BLaER1 (cell line): ENCODE measurements around the gene PTH1R.

Source experiments
- H3K27ac ChIP-seq: shearing (Covaris generic); formaldehyde crosslinking; 2 replicates; pipeline ENCODE4 v1.8.1; 2022
- H3K27me3 ChIP-seq: shearing (Covaris generic); formaldehyde crosslinking; 2 replicates; pipeline ENCODE4 v1.8.1; 2022
- H3K36me3 ChIP-seq: shearing (Covaris generic); formaldehyde crosslinking; 2 replicates; pipeline ENCODE4 v1.8.1; 2022
- H3K4me1 ChIP-seq: shearing (Covaris generic); formaldehyde crosslinking; 2 replicates; pipeline ENCODE4 v1.8.1; 2022
- H3K4me2 ChIP-seq: shearing (Covaris generic); formaldehyde crosslinking; 2 replicates; pipeline ENCODE4 v1.8.1; 2022
- H3K4me3 ChIP-seq: shearing (Covaris generic); formaldehyde crosslinking; 2 replicates; pipeline ENCODE4 v1.8.1; 2022
- H3K9ac ChIP-seq: shearing (Covaris generic); formaldehyde crosslinking; 2 replicates; pipeline ENCODE4 v1.8.1; 2022
- H3K9me3 ChIP-seq: shearing (Covaris generic); formaldehyde crosslinking; 2 replicates; pipeline ENCODE4 v1.8.1; 2022
- H4K20me1 ChIP-seq: shearing (Covaris generic); formaldehyde crosslinking; 2 replicates; pipeline ENCODE4 v1.8.1; 2022
- Cebpa-rat ChIP-seq: shearing (Covaris generic); IDR thresholded peaks from 2 replicates; pipeline ENCODE4 v1.8.1; 2022

The PTH1R gene

DNA sequence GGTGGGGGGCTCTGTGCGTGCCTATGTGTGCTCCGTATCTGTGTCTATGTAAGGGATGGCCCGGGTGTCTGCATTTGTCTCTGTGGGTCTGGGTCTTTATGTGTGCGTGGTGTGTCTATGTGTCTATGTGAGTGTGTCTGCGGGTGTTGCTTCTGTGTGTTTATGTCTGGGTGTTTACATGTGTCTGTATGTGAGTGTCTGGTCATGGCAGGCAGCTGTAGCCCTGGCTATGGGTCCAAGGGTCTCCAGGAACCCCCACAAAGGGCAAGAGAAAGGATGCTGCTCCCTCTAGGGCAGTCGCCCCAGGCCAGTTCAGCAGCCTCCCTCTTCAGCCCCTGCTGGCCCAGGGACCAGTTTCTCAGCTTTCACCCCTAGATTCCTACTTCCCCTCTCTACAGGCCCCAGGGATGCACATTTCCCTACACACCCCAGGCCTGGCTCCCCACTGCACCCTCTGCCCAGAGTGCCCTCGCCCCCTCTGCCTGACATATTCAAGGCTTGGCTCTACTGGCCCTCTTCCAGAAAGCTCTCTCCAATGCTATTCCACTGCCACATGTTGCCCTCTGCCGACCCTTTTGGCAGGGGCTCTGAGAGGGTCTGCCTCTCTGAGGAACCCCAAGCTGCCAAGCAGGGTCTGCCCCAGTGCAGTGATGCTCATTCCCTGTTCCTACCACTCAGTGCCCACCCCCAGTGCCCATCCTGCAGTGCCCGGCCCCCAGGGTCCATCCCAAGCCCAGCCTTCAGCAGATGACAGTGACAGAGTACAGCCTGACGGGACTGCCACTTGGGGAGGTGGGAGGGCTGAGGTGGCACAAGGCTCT lies 13.2 kb upstream of the PTH1R start:
- Histone ChIP-seq H3K4me1 (peaks cover 63% of the 10 kb centered on the region), H4K20me1 (no peaks in the 10 kb centered on the region), H3K27ac (no peak overlapping the region), H3K27me3 (no peaks in the 10 kb centered on the region), H3K4me3 (no peak overlapping the region), H3K36me3 (no peaks in the 10 kb centered on the region), H3K4me2 (no peak overlapping the region), H3K9me3 (no peaks in the 10 kb centered on the region), H3K9ac (no peak overlapping the region)
- no peak for TF ChIP-seq Cebpa-rat

DNA sequence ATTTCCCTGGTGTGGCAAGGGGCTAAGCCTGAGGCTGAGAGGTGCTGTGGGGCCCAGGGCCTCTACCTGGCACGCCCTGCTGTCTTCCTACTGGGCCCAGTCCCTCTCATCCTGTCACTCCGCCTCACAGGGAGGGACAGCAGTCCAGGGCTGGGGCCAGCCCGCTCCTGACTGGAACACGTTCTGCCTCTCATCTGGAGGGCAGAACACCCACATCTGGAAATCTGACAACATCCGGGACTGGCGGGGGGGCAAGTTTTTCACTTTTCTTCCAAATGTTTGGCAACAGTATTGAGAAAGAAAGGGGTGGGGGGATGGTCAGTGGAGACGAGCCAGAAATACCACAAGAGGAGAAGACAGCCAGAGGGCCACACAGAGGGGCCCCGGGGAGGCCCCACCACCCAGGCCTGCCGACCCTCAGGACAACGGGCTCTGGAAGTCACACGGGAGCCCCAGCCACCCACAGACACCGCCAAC lies 12.5 kb upstream of the PTH1R start:
- no peak overlapping the region for H3K4me2 ChIP-seq
- H3K9me3 ChIP-seq, result no peaks in the 10 kb centered on the region
- H4K20me1 ChIP-seq, result no peaks in the 10 kb centered on the region
- TF ChIP-seq Cebpa-rat, result no peak
- H3K4me3 ChIP-seq, result no peak overlapping the region
- 0 out of 2 replicates have a peak overlapping the region, but pooled peaks have one; percentile 18 for H3K9ac ChIP-seq
- peaks cover 67% of the 10 kb centered on the region for H3K4me1 ChIP-seq
- no peaks in the 10 kb centered on the region for H3K36me3 ChIP-seq
- 0 out of 2 replicates have a peak overlapping the region, but pooled peaks have one; percentile 15 for H3K27ac ChIP-seq
- H3K27me3 ChIP-seq, result no peaks in the 10 kb centered on the region

DNA sequence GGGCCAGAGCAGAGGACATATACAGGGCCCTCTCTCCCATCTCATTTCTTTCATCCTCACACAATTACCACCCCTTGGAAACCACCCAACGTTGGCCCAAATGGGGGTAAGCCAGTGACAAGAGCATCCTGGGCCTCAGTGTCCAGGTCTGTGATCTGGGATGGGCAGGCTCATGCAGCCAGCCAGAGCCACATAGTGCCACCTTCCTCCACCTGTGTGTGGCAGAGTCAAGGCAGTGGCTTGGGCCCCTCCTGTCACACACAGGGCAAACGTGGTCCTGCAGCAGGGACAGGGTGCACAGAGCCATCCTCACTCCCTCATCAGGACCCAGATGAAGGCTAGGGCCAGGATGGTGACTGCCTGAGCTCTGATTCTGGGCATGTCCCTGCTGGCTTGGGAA lies 12.0 kb upstream of the PTH1R start:
- H3K4me2 ChIP-seq, result no peak overlapping the region
- peaks cover 67% of the 10 kb centered on the region for H3K4me1 ChIP-seq
- H3K27me3 ChIP-seq, result no peaks in the 10 kb centered on the region
- H4K20me1 ChIP-seq, result no peaks in the 10 kb centered on the region
- no peak for TF ChIP-seq Cebpa-rat
- no peak overlapping the region for H3K4me3 ChIP-seq
- H3K27ac ChIP-seq, result 0 out of 2 replicates have a peak overlapping the region, but pooled peaks have one; percentile 15
- H3K9ac ChIP-seq, result 0 out of 2 replicates have a peak overlapping the region, but pooled peaks have one; percentile 18
- no peaks in the 10 kb centered on the region for H3K9me3 ChIP-seq
- H3K36me3 ChIP-seq, result no peaks in the 10 kb centered on the region

DNA sequence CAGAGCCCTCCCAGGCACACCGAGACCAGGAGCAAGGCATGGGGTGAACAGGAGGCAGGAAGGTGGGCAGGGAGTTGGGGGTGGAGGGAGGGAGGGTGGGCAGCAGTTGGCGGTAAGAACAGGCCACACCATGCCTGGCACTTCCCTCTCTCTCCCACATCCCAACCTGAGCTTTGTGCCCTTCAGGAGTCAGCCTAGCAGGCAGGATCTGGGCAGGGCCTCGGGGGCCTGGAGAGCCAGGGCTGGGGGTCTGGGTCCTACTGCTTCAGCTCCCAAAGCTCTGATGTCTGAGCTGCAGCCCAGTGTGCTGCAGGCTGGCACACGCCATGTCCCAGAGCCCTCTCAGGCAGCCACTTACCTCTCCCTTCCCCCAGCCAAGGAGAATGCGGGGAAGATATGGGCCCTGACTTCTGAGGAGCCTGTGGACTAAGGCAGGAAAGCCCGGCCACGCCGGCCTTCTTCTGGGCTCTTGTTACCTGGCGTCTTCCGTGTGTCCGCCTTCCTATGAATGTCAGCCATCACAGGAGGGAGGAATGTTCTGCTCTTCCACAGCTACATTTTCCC lies 11.4 kb upstream of the PTH1R start:
- H3K9ac ChIP-seq, result no peak overlapping the region
- no peak for TF ChIP-seq Cebpa-rat

DNA sequence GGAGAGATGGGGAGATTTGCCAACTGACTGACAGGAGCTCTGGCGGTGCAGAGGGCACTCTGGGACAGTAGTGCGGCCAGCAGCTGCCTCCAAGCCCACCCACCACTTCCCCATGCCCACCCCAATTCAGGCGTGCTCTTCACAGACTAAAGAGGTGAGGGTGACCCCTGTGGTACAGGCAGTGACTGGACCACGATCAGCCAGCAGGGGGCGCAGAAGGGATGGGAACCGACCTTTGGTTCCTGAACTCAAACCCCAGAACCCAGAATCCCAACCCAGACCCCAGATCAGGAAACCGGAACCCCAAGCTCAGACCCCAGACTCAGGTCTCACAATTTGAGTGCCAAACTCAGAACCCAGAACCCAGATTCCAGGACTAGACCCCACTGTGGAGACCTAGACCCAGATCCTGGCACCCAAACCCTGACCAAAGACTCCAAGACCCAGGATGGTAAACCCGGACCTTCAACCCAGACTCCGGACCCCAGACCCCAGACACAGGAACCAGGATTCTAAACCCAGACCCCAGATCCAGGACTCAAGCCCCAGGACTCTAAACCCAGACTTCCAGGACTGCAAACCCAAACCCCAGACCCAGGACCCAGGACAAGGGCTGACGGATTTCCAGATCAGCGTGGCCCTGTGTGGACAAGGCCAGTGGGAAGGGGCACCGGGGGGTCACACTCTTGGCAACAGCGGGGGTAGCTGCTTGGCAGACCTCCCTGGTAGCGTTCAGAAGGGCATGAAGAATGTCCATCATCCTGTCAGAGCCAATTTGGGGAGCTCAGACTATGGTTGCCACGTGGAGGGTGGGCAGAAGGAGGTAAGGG lies 10.6 kb upstream of the PTH1R start:
- peak overlapping the region; percentile 71; the same call in 1 of the 2 replicates for H3K4me2 ChIP-seq
- H3K4me1 ChIP-seq, result peaks cover 60% of the 10 kb centered on the region
- H3K27ac ChIP-seq, result peak overlapping the region; percentile 26; the same call in 1 of the 2 replicates
- H4K20me1 ChIP-seq, result no peaks in the 10 kb centered on the region
- no peaks in the 10 kb centered on the region for H3K36me3 ChIP-seq
- TF ChIP-seq Cebpa-rat, result no peak
- no peak overlapping the region for H3K4me3 ChIP-seq
- H3K9me3 ChIP-seq, result no peaks in the 10 kb centered on the region
- 0 out of 2 replicates have a peak overlapping the region, but pooled peaks have one; percentile 6 for H3K9ac ChIP-seq
- no peaks in the 10 kb centered on the region for H3K27me3 ChIP-seq

More for the DNA sequence above, 11.4 kb upstream of the PTH1R start:
- Histone ChIP-seq H3K4me3 (no peak overlapping the region), H4K20me1 (no peaks in the 10 kb centered on the region), H3K9me3 (no peaks in the 10 kb centered on the region), H3K36me3 (no peaks in the 10 kb centered on the region), H3K4me1 (peaks cover 62% of the 10 kb centered on the region), H3K27me3 (no peaks in the 10 kb centered on the region), H3K27ac (no peak overlapping the region), H3K4me2 (no peak overlapping the region)

DNA sequence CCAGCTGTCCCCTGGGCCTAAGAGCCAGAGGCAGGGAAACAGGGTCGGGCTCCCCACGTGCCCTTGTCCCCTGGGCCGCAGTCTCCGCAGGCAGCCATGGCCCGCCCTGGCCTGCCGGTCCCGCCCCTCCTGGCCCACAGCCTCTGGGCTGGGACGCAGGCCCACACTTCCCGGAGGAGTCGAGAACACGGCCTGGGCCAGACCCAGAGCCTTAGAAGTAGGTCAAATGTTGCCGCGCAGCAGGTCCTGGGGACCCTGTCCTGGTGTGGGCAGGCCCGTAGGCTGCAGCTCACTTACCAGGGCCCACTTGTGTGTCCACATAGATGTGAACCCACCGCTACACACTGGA lies 10.0 kb upstream of the PTH1R start:
- Histone ChIP-seq H3K27me3 (no peaks in the 10 kb centered on the region), H3K36me3 (no peaks in the 10 kb centered on the region), H3K4me2 (peak overlapping the region; percentile 71; the same call in 1 of the 2 replicates), H3K4me1 (peaks cover 59% of the 10 kb centered on the region), H3K9ac (0 out of 2 replicates have a peak overlapping the region, but pooled peaks have one; percentile 6), H4K20me1 (no peaks in the 10 kb centered on the region), H3K27ac (peak overlapping the region; percentile 26; the same call in 1 of the 2 replicates), H3K9me3 (no peaks in the 10 kb centered on the region), H3K4me3 (no peak overlapping the region)
- no peak for TF ChIP-seq Cebpa-rat

DNA sequence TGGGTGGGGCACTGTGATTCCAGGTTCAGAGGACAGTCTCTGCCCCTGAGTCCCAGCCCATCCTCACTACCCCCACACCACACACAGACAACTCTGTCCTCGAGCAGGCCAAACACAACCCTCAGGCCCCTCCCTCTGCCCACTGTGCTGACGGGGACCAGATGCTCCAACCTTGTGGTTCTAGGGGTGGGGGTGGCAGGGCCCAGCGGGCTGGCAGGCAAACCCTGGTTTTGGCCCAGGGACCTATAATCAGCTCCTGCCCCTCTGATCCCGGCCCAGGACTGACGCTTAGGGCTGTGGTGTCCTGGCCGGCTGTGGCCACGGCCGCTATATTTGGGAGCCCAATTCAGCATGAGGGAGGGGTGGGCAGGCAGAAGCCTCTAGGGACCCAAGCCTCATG lies 9.2 kb upstream of the PTH1R start:
- H3K9ac ChIP-seq, result peak overlapping the region; percentile 19; the same call in 1 of the 2 replicates

DNA sequence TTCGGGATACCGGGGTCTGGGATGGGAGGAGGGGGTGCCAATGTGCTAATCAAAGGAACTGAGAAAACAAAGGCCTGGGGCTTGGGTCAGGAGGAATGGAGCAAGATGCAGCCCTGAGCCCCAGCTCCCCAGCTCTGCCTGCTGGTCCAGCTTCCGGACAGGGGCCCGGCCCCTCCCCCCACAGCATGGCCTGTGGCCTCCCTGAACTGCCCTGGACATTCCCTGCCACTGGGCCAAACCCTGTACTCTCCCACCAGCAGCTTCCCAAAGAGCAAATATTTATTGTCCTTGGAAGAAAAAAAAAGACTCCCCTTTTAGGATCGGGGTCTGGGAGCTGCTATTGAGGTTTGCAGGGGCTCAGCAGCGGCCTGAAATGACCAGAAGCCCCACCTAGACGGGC lies 8.6 kb upstream of the PTH1R start:
- Histone ChIP-seq H3K27me3 (no peaks in the 10 kb centered on the region), H3K9ac (no peak overlapping the region), H3K9me3 (no peaks in the 10 kb centered on the region), H3K4me1 (peaks cover 67% of the 10 kb centered on the region), H4K20me1 (no peaks in the 10 kb centered on the region), H3K4me3 (no peak overlapping the region), H3K4me2 (peak overlapping the region; percentile 71), H3K27ac (0 out of 2 replicates have a peak overlapping the region, but pooled peaks have one; percentile 29), H3K36me3 (no peaks in the 10 kb centered on the region)
- no peak for TF ChIP-seq Cebpa-rat

More for the DNA sequence above, 9.2 kb upstream of the PTH1R start:
- Histone ChIP-seq H3K9me3 (no peaks in the 10 kb centered on the region), H3K27me3 (no peaks in the 10 kb centered on the region), H4K20me1 (no peaks in the 10 kb centered on the region), H3K27ac (peak overlapping the region; percentile 40; the same call in 1 of the 2 replicates), H3K36me3 (no peaks in the 10 kb centered on the region), H3K4me2 (peak overlapping the region; percentile 71), H3K4me1 (peaks cover 60% of the 10 kb centered on the region), H3K4me3 (no peak overlapping the region)
- no peak for TF ChIP-seq Cebpa-rat

DNA sequence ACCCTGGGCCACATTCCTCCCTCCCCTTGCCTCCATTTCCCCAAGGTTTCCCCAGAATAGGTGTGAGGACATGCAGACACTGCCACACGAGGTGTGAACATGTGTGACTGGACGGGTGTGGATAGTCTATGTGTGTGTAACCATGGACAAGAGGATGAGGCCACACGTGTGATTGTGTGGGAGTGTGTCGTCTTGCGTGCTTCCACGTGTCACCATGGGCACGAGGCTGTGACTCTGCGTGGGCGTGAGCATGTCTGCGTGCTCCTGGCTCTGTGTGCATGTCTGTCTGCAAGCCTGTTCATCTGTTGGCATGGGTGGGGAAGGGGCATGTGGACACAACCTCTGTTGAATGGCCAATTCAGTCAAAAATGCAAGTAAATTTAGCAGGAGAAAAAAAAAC lies 8.1 kb upstream of the PTH1R start:
- H3K9ac ChIP-seq, result no peak overlapping the region
- no peak overlapping the region for H3K4me2 ChIP-seq
- no peak overlapping the region for H3K4me3 ChIP-seq
- no peaks in the 10 kb centered on the region for H3K36me3 ChIP-seq
- no peak for TF ChIP-seq Cebpa-rat
- H4K20me1 ChIP-seq, result no peaks in the 10 kb centered on the region
- peaks cover 69% of the 10 kb centered on the region for H3K4me1 ChIP-seq
- H3K27me3 ChIP-seq, result no peaks in the 10 kb centered on the region
- no peaks in the 10 kb centered on the region for H3K9me3 ChIP-seq
- H3K27ac ChIP-seq, result no peak overlapping the region
